NCI-H1048 (cell line): ENCODE results near the gene MALRD1.

ENCODE experiments used
- DNase-seq: peaks from one replicate; lab custom pipeline; 2025; lab: John Stamatoyannopoulos, UW

Gene MALRD1

GRCh38 chr10:19048489-19048888 lies at the start of gene MALRD1:
Gene MALRD1 (plus strand): TSS chr10:19048801. CDS start chr10:19048939, 138 bp downstream.
- DNase-seq: no peak

DNA sequence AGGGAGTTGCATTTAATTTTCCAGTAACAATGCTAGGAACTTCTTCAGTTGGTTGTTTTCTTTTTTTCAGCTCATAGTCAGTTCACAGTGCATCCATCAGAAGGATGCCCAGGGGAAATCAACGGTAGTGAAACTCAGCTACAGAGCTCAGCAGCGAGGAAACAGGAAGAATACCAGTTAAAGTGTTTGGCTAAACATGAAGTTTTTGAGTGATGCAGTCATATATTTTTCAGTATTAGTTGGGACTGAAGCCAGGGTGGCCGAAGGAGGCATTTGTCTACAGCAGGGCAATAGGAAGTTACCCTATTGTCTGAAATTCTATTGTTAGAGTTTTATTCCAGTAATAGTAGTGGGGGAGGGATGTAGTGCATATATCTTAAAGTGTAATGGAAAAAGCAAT lies 45.3 kb upstream of the MALRD1 start:
- DNase-seq: no peak

DNA sequence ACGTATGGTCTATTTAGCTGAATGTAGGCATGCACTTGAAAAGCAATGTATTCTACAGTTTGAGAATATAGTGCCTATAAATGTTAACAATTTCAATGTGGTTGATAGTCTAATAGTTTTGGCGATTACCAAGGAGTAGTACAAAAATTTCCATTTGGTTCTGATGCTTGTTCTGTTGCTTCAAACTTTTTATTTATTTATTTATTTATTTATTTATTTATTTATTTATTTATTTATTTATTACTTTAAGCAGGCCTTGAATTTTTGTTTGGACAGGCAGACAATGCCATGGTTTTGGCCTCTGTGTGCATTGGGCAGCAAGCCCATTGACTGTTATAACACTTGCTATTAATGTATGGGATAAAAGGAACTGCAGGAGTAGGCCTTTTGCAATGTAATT lies 36.5 kb upstream of the MALRD1 start:
- no peak for DNase-seq

DNA sequence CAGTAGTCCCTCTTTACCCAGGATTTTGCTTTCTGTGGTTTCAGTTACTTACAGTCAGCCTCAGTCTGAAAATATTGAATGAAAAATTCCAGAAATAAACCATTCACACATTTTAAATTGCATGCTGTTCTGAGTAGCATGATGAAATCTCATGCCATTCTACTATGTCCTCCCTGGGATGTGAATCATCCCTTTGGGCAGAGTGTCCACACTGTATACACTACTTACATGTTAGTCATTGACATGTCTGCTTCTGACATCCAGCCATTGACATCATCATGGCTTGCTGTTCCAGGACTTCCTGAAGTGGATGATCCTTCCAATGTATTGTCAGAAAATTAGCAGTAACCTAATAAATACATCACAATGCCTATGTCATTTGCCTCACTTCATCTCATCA lies 34.6 kb upstream of the MALRD1 start:
- DNase-seq: no peak

DNA sequence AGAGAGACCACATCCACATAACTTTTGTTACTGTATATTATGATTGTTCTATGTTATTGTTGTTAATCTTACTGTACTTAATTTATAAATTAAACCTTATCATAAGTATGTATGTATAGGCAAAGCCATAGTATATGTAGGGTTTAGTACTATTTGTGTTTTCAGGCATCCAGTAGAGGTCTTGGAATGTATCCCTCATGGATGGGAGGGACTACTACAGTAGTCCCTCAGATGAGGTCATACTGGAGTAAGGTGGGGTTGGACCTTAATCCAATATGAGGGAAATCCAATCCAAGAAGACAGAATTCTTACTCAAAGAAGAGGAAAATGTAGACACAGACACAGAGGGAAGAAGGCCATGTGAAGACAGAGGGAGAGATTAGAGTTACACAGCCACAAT lies 34.1 kb upstream of the MALRD1 start:
- DNase-seq: no peak

GRCh38 chr10:19017116-19017890 lies 31.3 kb upstream of the MALRD1 start:
- DNase-seq: no peak

DNA sequence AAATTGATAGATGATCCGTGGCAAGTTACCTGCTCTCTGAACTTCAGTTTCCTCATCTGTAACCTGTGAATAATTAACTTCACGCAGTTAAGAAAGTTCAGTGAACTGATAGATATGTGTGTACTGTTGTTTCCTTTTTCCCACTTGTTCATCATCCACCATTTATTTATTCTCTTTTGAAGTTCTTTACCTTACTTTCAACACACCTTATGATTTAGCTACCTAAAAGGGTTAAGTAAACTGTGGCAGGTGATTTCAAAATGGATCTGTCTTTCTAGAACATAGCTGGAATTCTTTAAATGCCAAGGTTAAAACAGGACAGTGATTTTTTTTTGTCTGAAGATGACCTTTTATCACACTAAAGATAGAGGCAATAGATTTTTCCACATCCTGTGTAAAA lies 27.4 kb upstream of the MALRD1 start:
- no peak for DNase-seq

DNA sequence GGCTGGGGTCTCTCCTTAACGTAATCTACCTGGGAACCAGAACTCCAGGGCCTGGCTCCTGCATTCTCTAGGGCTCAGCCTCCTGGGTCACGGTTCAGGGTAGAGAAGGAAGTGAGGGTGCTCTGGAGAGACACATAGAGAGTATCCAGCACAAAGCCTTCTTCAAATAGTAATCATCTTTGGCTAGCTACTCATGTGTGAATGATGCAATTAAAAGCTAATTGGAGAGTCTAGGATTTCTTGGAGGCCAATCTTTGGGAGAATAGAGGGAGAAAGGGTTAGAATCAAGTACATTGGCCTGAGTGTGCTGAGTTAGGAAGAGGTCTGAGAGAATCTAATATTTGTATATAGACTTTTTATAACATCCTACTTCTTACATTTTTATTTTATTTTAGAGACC lies 24.0 kb upstream of the MALRD1 start:
- no peak for DNase-seq

- DNase-seq: no peak
Observed at GRCh38 chr10:19031763-19032162, 16.8 kb upstream of the MALRD1 start.

GRCh38 chr10:19033741-19034140 lies 14.9 kb upstream of the MALRD1 start:
- DNase-seq: no peak

- no peak for DNase-seq
Observed at GRCh38 chr10:19041171-19041570, 7.4 kb upstream of the MALRD1 start.

- DNase-seq: no peak
Observed at GRCh38 chr10:19043431-19043830, 5.2 kb upstream of the MALRD1 start.

- DNase-seq: no peak
Observed at GRCh38 chr10:19046679-19047078, 1.9 kb upstream of the MALRD1 start.

DNA sequence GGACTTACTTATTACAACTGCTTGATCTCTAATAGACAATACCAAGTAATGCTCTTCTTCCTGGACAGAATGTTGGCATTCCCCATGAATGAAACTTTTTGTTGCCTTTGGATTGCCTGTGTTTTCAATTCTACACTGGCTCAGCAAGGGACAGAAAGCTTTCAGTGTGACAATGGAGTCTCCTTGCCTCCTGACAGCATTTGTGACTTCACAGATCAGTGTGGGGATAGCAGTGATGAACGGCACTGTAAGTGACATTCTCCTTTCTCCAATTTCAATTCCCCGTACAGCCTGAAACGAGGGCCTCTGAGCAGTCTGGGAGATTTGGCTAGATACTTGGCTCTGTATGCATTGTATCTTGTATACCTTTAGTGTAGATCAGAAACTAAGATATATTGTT lies 290 bp downstream of the MALRD1 start:
- DNase-seq: no peak

- no peak for DNase-seq
Observed at GRCh38 chr10:19049567-19049966, 966 bp downstream of the MALRD1 start.

DNA sequence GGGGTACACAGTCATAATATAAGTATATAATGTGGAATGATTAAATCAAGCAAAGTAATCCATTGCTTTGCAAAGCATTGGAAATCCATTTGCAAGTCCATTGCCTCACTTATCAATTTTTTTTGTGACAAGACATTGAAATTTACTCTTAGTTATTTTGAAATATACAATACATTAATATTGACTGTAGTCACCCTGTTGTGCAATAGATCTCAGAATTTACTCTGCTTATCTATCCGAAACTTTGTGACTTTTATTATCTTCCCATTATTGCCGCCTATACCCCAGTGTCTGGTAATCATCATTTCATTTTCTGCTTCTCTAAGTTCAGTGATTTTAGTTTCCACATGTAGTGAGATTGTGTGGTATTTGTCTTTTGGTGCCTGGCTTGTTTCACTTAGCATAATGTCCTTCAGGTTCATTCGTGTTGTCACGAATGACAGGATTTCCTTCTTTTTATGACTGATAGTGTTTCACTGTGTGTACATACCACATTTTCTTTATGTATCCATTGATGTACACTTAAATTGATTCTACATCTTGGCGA lies 5.8 kb downstream of the MALRD1 start:
- no peak for DNase-seq

DNA sequence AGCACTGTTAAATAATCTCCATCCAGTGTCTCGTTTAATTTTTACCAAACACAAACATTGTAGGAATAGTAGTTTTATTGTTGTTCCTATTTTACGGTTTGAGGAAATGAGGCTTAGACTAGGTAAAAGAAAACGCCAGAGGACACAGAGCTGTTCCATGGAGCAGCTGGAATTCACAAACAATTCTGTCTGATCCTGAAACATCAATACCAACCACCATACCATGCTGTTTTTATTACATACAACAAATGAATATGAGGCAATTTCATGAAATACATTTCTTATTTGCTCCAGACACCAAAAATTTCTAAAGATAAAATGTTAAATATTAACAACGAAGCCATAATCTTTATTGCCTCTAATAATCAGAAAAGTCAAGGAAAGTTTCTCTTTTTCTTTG lies 9.4 kb downstream of the MALRD1 start:
- no peak for DNase-seq

GRCh38 chr10:19063986-19064385 lies 15.4 kb downstream of the MALRD1 start:
- DNase-seq: no peak

DNA sequence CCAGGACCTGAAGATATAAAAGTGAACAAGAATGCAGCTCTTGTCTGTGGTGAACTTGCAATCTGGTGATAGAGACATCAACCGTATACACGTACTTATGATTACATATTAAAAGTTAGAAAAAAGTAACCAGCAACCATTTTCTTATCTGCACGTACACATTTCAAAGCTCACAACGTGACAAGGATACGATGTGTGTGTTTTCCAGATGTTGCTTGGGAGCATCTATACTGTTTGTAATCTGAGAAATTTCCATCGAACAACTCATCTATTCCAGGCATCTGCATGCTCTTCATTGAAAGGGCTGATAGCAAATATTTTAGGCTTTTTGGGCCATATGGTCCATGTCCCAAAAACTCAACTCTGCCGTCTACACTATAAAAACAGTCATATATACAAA lies 23.3 kb downstream of the MALRD1 start:
- DNase-seq: no peak

- DNase-seq: no peak
Observed at GRCh38 chr10:19077276-19077675, 28.7 kb downstream of the MALRD1 start.

DNA sequence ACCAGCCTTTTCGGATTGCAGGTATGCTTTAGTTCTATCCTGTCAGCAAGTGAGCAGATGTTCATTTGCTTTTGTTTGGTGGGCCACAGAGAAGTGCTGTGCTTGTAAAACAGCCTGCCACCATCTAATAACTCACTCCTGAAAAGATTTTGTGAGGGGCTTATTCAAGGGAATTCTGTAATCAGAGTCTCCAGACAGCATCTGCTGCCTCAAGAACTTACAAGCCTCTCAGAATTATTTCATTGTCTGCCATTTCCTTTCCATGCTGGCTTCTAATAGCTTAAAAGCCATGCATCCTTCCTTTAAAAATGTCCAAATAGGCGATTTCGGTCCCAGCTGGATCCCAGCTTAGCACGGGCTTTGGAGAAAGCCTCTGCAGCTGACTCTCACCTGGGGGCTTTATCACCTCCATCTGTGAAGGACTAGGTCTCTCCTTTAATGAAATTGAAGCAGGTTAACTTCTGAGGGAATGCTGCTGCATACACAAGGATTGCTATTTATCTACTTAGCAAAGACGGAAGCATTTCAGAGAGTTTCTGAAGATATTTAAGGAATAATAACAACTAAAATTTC lies 48.0 kb downstream of the MALRD1 start:
- no peak for DNase-seq

DNA sequence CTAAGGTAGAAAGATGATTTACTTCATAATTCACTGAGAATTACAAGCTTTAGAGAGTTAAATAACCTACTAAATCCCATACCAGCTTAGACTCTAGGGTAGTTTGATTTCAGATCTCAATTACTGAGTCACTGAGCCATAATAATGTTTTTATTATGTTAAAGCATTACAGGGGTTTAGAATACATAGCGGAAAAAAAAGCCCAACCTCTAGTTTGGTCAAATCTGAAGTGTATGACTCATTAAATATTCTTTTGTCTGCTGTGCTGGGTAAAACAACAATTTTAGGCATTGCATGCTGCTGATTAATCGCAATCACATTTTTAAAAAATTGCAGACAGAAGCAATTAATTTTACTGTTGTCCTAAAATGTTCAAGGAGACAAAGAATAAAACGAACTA lies 48.5 kb downstream of the MALRD1 start:
- DNase-seq: no peak

DNA sequence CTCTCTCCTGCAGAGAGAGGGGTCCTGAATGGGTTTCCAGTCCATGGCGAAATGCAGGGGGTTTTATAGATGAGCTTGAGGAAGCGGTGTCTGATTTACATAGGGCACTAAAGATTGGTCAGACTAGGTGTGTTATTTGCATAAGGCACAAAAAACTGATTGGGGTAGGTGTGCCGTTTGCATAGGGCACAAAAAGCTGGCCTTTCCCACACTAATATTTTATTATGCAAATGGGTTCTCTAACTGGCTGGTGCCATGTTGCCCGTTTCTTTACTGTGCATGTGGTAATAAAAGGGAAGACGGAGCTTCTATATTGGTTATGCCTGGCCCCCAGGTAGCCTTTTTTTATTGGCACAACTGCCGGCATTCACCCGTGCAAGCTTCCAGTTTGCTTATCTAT lies 50.2 kb downstream of the MALRD1 start:
- no peak for DNase-seq

- no peak for DNase-seq
Observed at GRCh38 chr10:19107406-19107805, 58.8 kb downstream of the MALRD1 start.
